ACC112 (cell line): ENCODE results near the gene MUC2.

Source experiments
- H2AFZ ChIP-seq: fragments of 200-600 bp; sonication (generic); one replicate; pipeline ENCODE4 v1.6.0; 2017; ENCODE audit warnings: antibody characterized with exemption, low read length; ENCODE audit not compliant: unreplicated experiment
- H3K27ac ChIP-seq: fragments of 200-600 bp; sonication (generic); 2 replicates; pipeline ENCODE4 v1.5.1; 2014; ENCODE audit warnings: low read depth, mild to moderate bottlenecking, antibody characterized with exemption, low read length, moderate library complexity
- H3K27me3 ChIP-seq: fragments of 200-600 bp; sonication (generic); 2 replicates; pipeline ENCODE4 v1.6.1; 2014; ENCODE audit warnings: mild to moderate bottlenecking, antibody characterized with exemption, low read length, moderate library complexity, mixed read lengths; ENCODE audit not compliant: insufficient read depth
- H3K36me3 ChIP-seq: fragments of 200-600 bp; sonication (generic); 2 replicates; pipeline ENCODE4 v1.6.1; 2016; ENCODE audit warnings: mild to moderate bottlenecking, antibody characterized with exemption, low read length, moderate library complexity, mixed read lengths; ENCODE audit not compliant: insufficient read depth
- H3K4me1 ChIP-seq: fragments of 200-600 bp; sonication (generic); one replicate; pipeline ENCODE4 v1.6.1; 2016; ENCODE audit warnings: low read length, mixed read lengths; ENCODE audit not compliant: insufficient read depth, unreplicated experiment, control insufficient read depth
- H3K4me3 ChIP-seq: fragments of 200-600 bp; sonication (generic); 2 replicates; pipeline ENCODE4 v1.5.1; 2014; ENCODE audit warnings: mild to moderate bottlenecking, low read depth, low read length
- H3K79me2 ChIP-seq: fragments of 200-600 bp; sonication (generic); one replicate; pipeline ENCODE4 v1.6.0; 2016; ENCODE audit warnings: low read length; ENCODE audit not compliant: control insufficient read depth, unreplicated experiment, insufficient read depth

The MUC2 gene

DNA sequence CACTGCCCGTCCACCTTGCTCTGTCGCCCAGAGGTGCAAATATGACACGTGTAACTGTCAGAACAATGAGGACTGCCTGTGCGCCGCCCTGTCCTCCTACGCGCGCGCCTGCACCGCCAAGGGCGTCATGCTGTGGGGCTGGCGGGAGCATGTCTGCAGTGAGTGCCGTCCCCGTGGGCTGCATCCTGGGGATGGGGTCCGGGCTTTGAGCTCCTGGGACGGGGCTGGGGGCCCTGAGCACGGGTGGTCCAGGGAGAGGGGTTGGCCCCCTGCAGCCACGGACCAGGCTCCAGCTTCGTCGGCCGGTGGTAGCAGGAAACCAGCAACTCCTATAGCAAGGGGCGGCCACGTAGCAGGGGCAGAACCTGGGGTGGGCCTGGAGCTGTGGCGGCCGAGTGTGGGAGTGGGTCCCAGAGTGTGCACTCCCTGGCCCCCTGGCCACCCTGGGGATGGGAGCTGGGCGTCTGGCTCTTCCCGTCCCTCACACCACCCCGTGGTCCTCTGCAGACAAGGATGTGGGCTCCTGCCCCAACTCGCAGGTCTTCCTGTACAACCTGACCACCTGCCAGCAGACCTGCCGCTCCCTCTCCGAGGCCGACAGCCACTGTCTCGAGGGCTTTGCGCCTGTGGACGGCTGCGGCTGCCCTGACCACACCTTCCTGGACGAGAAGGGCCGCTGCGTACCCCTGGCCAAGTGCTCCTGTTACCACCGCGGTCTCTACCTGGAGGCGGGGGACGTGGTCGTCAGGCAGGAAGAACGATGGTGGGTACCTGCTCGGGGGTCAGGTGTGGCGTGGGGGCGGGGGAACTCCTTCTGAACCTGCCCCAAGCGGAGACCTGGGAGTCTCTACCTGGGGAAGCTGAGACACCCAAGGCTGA is 10.1 kb downstream of the MUC2 start:
- Histone ChIP-seq H3K27ac (no peak overlapping the region), H3K27me3 (no peaks in the 10 kb centered on the region), H3K79me2 (no peaks in the 10 kb centered on the region), H3K4me3 (no peak overlapping the region), H2AFZ (no peak overlapping the region), H3K4me1 (no peaks in the 10 kb centered on the region), H3K36me3 (no peaks in the 10 kb centered on the region)

DNA sequence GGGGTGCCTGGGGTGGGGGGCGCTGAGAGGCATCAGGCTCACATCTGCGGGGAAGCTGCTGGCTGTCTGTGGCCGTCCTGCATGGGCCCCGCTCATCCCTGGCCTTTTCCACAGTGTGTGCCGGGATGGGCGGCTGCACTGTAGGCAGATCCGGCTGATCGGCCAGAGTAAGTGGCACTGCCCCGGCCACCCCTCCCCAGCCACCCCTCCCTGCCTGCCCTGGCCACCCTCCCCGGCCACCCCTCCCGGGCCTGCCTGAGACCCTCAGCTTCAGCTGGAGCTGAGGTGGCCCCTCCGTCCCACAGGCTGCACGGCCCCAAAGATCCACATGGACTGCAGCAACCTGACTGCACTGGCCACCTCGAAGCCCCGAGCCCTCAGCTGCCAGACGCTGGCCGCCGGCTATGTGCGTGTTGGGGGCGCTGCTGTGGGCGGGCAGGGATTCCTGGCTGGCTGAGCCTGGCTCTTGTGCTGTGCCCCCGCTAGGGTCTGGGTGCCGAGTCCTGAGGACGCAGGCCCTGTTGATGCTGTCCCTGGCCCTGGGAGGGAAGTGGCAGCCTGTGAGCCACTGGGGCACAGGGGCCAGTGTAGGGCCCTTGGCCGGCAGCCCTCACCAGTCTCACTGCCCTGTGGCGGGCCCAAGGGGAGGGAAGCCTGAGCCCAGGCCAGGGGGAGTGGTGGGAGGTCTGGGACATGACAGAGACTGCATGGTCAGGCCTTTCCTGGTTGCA is 10.9 kb downstream of the MUC2 start:
- Histone ChIP-seq H3K79me2 (no peaks in the 10 kb centered on the region), H3K27me3 (no peaks in the 10 kb centered on the region), H3K27ac (no peak overlapping the region), H2AFZ (no peak overlapping the region), H3K36me3 (no peaks in the 10 kb centered on the region), H3K4me3 (no peak overlapping the region), H3K4me1 (no peaks in the 10 kb centered on the region)

GRCh38 chr11:1086171-1087102 is 11.8 kb downstream of the MUC2 start:
- Histone ChIP-seq H3K27ac (no peak overlapping the region), H3K4me3 (no peak overlapping the region), H2AFZ (no peak overlapping the region), H3K27me3 (no peaks in the 10 kb centered on the region), H3K36me3 (no peaks in the 10 kb centered on the region), H3K79me2 (no peaks in the 10 kb centered on the region), H3K4me1 (no peaks in the 10 kb centered on the region)

DNA sequence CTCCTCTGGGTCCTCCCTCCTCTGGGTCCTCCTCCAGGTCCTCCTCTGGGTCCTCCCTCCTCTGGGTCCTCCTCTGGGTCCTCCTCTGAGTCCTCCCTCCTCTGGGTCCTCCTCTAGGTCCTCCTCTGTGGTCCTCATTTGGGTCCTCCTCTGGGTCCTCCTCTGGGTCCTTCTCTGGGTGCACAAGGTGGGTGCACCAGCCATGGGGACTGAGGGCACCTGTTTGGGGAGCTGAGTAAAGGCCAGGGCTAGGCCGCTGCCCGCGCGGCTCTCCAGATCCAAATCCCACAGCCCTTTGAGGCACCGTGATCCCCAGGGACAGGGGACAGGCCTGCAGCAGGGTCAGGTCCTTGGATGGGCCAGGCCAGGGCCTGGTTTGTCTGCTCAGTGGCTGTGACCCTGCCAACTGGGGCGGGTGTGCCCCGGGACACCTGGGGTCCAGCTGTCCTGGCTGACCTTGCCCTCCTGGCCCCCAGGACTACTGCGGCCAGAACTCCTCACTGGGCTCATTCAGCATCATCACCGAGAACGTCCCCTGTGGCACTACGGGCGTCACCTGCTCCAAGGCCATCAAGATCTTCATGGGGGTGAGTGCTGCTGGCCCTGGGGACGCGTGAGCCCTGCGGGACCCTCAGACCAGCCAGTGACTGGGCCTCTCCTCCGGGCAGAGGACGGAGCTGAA is 12.7 kb downstream of the MUC2 start:
- H2AFZ ChIP-seq = no peak overlapping the region
- H3K4me1 ChIP-seq = no peaks in the 10 kb centered on the region
- no peaks in the 10 kb centered on the region for H3K36me3 ChIP-seq
- no peak overlapping the region for H3K4me3 ChIP-seq
- H3K79me2 ChIP-seq = no peaks in the 10 kb centered on the region
- no peak overlapping the region for H3K27ac ChIP-seq
- no peaks in the 10 kb centered on the region for H3K27me3 ChIP-seq

DNA sequence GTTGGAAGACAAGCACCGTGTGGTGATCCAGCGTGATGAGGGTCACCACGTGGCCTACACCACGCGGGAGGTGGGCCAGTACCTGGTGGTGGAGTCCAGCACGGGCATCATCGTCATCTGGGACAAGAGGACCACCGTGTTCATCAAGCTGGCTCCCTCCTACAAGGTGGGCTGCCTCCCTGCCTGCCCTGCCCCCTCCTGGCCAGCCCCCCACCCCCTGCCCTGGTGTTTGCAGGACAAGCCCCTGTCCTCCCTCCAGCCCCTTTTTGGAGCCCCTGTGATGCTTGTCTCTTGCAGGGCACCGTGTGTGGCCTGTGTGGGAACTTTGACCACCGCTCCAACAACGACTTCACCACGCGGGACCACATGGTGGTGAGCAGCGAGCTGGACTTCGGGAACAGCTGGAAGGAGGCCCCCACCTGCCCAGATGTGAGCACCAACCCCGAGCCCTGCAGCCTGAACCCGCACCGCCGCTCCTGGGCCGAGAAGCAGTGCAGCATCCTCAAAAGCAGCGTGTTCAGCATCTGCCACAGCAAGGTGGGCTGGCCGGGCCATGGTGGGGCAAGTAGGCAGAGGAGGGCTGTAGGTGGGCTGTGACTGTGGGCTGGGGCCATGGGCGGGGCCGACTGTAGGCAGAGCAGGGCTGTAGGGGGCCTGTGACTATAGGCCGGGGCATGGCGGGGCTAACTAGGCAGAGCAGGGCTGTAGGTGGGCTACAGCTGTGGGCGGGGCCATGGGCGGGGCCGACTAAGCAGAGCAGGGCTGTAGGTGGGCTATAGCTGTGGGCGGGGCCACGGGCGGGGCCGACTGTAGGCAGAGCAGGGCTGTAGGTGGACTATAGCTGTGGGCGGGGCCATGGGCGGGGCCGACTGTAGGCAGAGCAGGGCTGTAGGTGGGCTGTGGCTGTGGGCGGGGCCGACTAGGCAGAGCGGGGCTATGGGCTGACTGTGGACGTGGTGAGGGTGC is 13.6 kb downstream of the MUC2 start:
- Histone ChIP-seq H3K27me3 (no peaks in the 10 kb centered on the region), H2AFZ (no peak overlapping the region), H3K79me2 (no peaks in the 10 kb centered on the region), H3K36me3 (no peaks in the 10 kb centered on the region), H3K27ac (no peak overlapping the region), H3K4me1 (no peaks in the 10 kb centered on the region), H3K4me3 (no peak overlapping the region)

- no peaks in the 10 kb centered on the region for H3K27me3 ChIP-seq
- H3K36me3 ChIP-seq = no peaks in the 10 kb centered on the region
- no peaks in the 10 kb centered on the region for H3K79me2 ChIP-seq
- H3K4me3 ChIP-seq = no peak overlapping the region
- no peak overlapping the region for H2AFZ ChIP-seq
- no peaks in the 10 kb centered on the region for H3K4me1 ChIP-seq
- H3K27ac ChIP-seq = no peak overlapping the region
These were observed 14.5 kb downstream of the MUC2 start for GRCh38 chr11:1088927-1089737.

DNA sequence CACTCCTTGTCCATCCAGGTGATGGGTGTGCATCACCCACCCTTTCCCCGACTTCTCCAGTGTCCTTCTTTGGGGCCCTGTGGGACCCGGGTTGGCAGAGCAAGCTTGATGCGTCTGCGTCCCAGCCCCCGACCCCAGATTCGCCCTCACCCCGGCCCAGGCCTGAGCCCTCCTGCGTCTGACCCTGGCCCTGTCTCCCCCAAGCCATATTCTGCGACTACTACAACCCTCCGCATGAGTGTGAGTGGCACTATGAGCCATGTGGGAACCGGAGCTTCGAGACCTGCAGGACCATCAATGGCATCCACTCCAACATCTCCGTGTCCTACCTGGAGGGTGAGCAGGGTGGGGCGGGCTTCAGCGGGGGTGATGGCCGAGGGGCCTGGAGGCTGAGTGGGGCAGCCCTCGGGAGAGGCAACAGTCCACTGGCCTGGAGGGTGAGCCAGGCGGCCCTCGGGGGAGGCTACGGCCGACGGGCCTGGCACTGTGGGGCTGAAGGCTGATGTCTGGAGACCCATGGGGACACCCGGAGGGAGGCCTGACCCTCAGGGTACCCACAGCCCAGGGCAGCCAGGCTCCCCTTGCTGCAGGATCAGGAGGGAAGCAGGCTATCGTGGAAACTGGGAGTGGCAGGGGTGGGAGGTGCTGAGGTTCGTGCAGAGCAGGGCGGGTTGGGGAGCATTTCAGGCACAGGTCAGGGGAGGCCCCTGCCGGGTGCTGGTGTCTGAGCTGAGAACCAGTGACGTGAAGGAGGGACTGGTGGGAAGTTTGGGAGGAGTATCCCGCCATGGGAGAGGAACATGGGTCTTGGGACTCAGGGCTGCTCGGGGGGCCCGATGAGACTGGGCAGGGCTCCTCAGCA is 15.3 kb downstream of the MUC2 start:
- Histone ChIP-seq H3K27me3 (no peaks in the 10 kb centered on the region), H2AFZ (no peak overlapping the region), H3K79me2 (no peaks in the 10 kb centered on the region), H3K36me3 (no peaks in the 10 kb centered on the region), H3K4me1 (no peaks in the 10 kb centered on the region), H3K27ac (no peak overlapping the region), H3K4me3 (no peak overlapping the region)

- no peaks in the 10 kb centered on the region for H3K27me3 ChIP-seq
- H3K4me3 ChIP-seq = no peak overlapping the region
- H3K4me1 ChIP-seq = no peaks in the 10 kb centered on the region
- no peak overlapping the region for H3K27ac ChIP-seq
- no peaks in the 10 kb centered on the region for H3K79me2 ChIP-seq
- no peaks in the 10 kb centered on the region for H3K36me3 ChIP-seq
- H2AFZ ChIP-seq = no peak overlapping the region
These were observed 16.1 kb downstream of the MUC2 start for GRCh38 chr11:1090600-1091331.
